Activated T-cell treated with anti-CD3 and anti-CD28 coated beads for 48 hours (primary cell): ENCODE data around the gene ARRDC2.
"Not testable (repeated sequence)": the region's sequence is repeated elsewhere in the genome, so short reads cannot be mapped to it uniquely, and the experiment has no call there.

Source experiments
- DNase-seq: peaks from one replicate; pipeline ENCODE4 v3.0.0-alpha.2; 2020; ENCODE audit warnings: low read depth

The ARRDC2 gene

DNA sequence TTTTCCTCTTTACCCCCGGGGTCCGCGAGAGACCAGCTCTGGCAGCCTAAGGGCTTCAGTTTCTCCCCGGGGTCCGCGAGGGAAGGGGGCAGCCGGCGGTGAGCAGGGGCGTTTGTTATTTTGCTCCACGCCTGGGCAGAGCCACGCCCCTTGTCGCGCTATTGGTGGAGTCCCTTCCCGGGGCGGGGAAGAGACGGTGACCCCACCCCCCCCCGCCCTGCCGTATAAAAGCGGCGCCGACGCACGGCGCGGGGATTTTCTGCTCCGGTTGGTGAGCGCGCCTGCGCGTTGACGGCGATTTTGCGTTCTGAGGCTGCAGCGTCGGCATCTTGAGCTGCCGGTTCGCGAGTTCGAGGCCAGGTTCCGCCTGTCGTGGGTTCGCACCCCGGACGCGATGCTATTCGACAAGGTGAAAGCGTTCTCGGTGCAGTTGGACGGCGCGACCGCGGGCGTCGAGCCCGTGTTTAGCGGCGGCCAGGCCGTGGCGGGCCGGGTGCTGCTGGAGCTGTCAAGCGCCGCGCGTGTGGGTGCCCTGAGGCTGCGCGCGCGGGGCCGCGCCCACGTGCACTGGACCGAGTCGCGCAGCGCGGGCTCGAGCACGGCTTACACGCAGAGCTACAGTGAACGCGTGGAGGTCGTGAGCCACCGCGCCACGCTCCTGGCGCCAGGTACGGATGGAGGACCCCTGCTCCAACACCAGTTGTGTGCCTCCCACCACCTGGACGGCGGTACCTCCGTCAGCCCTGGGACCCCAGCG lies at the start of gene ARRDC2:
ARRDC2 (plus strand) TSS at position 254 of the 757 bp plus-strand sequence; CDS start at position 395, 141 bp downstream.
- peak; percentile 86 for DNase-seq

DNA sequence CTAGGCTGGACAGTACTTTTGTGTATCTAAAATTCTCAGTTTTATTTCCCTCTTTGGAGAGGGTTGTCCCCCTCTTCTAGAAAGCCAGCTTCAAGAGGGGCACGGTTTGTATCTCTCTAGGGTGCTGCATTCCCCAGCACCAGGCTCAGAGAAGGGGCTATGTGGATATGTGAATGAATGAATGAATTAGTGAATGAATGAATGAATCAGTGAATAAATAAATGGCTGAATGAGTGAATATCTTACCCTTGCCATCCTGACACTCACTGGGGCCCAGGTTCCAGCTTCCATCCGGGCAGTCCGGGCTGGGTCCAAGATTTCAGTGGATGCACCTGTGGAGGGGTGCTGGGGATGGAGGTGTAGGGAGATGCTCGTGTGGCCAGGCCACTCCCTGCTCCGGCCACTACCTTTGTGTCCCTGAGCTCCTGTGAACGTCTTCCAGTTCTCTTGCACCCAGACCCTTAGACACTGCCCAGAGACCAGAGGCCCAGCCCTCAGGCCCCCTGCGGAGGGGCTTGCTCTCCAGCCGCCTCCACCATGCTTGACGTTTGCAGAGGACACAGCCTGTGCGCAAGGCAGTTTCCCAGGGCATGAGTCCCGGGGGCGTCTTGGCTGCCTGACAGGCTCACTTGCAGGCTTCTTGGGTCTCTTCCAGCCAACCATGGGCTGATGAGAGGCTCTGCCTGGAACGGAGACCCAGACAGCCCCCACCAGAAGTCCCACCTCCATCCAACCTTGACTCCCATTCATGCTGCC lies 43.9 kb upstream of the ARRDC2 start:
- no peak for DNase-seq

DNA sequence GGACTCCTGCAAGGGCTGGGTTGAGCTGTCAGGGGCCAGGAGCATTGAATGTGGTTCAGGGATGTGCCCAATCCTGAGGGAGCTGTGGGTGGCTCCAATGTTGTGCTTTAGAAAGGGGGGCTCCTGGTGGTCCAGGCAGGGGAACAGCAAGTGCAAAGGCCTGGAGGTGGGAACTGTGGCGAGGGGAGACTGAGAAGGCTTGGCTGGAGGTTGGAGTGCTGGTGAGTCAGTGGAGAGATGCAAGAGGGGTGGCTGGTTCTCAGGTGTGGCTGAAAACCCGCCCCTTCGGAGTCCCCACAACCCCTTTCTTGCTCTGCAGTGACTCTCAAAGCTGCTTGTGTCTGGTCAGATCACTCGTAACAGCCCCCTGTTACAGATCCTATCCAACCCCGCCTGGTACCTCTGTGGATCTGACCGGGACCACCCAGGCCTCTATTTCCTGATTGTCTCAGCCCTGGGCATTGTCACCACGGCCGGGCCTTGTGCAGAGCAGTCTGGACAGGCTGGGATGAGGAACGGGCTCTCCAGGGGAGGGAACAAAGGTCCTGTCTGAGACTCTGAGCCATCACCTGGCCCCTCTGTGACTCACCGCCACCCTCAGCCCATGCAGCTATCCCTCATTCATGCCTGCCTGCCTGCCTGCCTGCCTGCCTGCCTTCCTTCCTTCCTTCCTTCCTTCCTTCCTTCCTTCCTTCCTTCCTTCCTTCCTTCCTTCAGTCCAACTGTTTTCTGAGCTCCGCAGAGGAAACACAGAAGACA lies 42.4 kb upstream of the ARRDC2 start:
- no peak for DNase-seq

DNA sequence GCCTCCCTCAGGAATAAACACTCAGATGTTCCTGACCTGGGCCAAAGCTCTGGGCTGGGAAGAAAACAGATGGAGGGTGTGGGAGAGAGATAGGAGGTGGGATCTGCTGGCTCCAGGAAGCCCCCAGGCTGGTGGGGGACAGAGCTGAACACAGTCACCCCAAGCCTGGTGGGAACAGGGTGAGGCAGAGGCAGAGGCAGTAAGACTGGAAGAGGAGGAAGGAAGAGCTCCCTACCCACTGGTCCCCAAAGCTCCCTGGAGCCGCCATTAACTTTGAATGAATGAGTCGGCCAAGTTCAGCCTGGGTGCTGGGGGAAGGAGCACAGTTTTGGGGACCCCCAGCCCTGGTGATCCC lies 41.9 kb upstream of the ARRDC2 start:
- no peak for DNase-seq

DNA sequence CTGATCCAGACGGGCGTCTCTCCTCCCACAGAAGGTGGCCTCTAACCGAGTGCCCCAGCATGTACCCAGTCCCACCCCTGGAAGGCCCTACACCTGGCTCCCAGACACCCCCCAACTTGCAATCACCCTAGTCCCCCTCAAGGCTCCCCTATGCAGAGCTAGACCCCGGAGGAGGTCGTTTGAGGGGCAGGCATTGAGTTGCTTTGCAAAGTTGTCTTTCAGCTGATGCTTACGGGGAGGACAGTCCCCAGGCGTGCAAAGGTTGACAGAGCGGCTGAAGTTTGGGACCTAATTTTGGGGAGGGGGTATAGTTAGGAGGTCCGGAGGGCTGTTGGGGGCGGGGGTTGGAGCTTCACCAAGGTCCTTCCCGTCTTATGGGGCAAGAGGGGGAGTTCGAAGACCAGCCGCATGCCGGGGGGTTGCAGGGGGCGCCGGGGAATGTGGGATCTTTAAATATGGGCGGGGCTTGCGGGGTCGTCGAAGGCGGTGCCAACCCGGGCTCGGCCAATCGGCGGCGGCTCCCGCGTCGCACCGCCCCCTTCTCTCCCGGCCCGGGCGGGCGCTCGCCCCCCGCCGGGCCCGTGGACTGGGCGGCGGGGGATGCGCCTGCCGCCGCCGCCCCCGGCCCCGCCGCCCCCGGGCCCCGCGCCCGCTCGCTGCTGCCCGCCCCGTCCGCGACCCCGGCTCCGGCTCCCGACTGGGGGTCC lies 41.3 kb upstream of the ARRDC2 start, which contains the start of gene KCNN1:
KCNN1 (plus strand) TSS at position 558 of the 707 bp plus-strand sequence. CDS start 6,782 bp downstream, outside the sequence.
- DNase-seq: no peak

DNA sequence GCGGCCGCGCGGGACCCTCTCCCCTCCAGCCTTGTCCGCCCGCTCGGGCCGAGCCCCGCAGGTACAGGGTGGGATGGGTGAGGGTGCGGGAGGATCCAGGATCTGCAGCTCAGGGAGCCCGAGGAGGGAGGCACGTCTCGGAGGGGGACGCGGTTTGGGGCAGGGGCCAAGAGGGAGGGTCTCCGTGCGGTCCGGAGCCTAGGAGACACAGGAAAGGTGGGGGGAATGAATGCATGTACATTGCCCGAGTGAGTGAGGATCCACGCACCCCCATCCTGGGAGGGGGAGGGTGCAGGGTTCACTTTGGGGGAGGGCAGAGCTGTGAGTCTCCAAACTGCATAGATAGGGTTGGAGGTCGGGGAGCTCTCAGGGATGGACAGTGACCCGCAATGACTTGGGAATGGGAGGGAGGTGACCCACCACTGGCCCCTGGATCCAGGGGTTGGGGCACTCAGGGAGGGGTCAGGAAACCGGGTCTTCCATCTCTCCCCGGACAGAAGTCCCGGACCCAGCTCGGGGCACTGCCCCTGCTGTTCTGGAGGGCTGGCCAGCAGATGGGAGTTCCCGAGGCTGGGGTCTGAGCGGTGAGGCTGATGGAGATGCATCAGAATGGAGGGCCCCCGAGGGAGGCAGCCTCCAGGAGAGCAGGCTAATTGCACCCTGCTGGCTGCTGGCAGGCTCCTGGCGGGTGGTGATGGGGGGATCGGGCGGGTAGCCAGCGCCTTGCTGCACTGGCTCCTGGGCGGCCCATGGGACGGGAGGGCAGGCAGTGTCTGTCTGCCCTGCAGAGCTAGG lies 40.5 kb upstream of the ARRDC2 start:
- no peak for DNase-seq

DNA sequence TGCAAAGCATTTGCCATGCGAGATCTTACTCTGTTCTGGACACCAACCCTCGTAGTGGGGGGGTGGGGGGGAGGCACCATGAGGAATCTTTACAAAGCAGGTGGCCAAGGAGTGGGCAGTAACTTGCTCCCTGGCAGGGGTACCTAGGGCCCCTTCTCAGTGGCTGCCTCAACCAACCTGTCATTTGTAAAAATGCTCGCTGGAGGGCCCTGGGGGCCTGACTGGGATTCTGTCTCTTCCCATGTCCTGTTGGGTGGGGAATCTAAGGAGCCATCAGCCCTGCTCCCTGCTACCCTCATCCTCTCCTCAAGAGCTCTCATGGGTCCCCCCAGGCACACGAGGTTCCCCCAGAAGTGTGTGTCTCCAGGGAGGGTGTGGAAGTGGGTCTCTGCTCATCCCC lies 39.6 kb upstream of the ARRDC2 start:
- no peak for DNase-seq

DNA sequence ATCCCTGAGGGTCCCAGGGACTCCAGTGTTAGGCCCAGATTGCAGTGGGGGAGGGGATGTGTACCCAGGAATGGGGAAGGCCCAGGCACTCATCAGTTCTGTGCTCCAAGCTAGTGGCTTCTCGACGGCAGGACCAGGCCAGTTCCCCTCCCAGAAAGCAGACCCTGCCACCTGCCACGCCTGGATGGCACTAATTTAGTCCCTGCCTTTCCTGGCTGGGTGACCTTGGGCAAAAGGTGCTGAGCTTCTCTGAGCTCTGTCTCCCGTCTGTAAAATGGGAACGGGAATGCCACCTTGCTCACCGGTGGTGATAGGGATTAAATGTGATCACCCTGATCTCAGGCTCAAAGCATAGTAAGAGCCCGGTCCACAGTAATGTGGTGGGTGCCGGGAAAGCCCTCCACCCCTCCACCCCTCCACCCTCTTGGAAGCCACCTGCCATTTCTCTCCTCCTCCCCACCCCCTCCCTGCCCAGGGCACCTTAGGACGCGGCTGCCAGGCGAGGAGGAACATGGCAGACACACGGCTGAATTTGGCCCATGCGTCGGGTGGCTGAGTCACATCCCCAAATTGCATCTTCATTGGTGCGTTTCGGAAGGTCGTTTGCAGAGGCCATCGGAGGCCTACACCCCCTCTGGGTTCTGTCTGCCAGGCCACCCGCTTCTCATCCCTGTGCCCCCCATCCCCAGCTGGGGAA lies 38.7 kb upstream of the ARRDC2 start:
- no peak for DNase-seq

DNA sequence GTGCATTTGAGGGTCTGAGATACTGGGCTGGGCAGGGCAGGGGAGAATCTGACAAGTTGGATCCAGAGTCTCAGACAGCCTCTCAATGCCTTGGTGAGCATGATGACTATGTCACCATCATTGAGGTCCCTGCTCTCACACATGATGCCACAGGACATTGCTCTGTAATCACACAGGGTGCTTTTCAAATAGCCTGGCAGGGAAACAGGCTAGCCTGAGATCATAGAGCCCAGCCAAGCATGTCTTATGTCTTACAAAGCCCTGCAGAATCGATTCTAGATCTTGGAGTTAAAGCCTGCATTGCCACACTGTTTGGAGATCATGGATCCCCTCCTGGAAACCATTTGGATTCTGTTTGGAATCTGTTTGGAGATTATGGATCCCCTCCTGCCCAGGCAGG lies 35.7 kb upstream of the ARRDC2 start:
- no peak for DNase-seq

DNA sequence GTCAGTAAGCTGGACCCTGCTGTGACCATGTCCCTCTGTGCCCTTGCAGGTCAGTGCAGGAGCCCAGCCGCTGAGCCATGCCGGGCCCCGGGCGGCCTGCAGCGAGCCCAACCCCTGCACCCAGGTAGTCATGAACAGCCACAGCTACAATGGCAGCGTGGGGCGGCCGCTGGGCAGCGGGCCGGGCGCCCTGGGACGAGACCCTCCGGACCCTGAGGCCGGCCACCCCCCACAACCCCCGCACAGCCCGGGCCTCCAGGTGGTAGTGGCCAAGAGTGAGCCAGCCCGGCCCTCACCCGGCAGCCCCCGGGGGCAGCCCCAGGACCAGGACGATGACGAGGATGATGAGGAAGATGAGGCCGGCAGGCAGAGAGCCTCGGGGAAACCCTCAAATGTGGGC lies 34.2 kb upstream of the ARRDC2 start:
- DNase-seq: no peak

DNA sequence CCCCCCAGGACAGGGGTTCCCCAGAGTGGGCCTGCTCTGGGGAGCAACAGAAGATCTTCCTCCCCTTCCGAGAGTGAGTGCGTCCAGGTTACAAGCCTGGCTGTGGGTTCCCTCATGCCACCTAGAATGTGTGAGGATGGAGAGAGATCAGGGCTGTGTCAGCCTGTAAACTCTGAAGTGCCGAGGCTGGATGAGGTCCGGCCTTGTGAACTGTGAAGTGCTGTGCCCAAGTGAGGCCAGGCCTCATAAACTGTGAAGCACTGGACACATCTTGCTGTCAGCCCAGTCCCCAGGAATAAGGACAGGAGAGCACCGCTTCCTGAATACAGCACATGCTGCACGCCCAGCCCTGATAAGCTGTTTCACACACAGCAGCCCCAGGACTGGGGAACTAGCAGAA lies 33.4 kb upstream of the ARRDC2 start:
- no peak for DNase-seq

DNA sequence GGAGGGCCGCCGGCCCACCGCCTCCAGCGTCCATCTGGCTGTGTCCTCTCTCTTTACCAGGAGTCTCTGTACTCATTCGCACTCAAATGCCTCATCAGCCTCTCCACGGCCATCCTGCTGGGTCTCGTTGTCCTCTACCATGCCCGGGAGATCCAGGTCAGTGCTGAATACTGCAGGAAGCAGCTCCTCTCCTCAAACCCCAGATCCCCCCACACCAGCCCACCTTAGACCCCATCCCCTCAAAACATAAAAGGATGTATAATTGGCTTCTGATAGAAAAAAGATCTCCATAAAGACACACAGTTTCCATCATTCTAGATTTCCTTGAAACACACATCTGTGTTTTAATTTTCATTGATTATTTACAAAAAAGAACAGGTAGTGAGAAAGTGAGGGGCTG lies 32.9 kb upstream of the ARRDC2 start:
- no peak for DNase-seq

DNA sequence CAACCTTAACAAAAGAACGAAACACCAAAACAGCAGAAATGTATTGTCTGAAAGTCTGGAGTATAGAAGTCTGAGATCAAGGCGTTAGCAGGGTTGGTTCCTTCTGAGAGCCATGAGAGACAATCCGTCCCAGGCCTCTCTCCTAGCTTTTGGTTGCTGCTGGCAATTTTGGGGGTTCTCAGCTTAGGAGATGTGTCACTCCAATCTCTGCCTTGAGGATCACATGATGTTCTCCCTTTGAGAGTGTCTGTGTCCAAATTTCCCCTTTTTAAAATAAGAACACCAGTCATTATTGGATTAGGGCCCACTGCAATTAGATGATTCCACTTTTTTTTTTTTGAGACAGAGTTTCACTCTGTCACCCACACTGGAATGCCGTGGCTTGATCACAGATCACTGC lies 30.9 kb upstream of the ARRDC2 start:
- DNase-seq: no peak

DNA sequence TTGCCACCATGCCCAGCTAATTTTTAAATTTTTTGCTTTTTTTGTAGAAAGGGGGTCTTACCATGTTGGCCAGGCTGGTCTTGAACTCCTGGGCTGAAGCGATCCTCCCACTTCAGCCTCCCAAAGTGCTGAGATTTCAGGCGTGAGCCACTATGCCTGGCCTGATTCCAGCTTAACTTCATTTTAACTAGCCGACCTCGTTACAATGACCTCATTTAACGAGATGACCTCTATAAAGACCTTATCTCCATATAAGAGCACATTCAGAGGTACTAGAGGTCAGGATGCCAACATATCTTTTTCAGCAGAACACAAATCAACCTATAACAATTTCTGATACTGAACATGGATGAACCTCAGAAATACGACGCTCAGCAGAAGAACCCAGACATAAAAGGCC lies 30.5 kb upstream of the ARRDC2 start:
- no peak for DNase-seq

DNA sequence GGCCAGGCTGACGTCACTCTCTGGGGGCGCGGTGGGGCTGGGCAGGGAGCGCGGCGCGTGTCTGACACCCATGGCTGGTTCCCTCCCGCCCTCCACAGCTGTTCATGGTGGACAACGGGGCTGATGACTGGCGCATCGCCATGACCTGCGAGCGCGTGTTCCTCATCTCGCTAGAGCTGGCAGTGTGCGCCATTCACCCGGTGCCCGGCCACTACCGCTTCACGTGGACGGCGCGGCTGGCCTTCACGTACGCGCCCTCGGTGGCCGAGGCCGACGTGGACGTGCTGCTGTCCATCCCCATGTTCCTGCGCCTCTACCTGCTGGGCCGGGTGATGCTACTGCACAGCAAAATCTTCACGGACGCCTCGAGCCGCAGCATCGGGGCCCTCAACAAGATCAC lies 26.4 kb upstream of the ARRDC2 start:
- DNase-seq: no peak

DNA sequence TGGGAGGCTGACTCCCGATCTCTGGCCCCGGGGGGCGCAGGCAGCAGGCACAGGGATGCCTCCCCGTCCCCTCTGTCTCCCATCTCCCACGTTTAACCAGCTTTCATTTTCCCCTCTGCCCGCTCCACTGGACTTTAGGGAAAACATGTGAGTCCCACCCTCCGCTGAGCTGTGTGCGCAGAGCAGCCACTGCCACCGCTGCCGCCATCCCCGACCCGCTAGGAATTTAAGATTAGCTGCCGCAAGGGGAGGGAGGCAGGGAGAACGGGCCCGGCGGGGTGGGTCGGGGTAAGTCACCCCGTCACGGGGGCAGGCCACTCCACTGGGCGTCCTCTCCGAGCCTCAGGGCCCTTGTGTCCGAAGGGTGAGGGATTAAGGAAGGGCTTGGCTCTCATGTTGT lies 25.5 kb upstream of the ARRDC2 start:
- no peak for DNase-seq

DNA sequence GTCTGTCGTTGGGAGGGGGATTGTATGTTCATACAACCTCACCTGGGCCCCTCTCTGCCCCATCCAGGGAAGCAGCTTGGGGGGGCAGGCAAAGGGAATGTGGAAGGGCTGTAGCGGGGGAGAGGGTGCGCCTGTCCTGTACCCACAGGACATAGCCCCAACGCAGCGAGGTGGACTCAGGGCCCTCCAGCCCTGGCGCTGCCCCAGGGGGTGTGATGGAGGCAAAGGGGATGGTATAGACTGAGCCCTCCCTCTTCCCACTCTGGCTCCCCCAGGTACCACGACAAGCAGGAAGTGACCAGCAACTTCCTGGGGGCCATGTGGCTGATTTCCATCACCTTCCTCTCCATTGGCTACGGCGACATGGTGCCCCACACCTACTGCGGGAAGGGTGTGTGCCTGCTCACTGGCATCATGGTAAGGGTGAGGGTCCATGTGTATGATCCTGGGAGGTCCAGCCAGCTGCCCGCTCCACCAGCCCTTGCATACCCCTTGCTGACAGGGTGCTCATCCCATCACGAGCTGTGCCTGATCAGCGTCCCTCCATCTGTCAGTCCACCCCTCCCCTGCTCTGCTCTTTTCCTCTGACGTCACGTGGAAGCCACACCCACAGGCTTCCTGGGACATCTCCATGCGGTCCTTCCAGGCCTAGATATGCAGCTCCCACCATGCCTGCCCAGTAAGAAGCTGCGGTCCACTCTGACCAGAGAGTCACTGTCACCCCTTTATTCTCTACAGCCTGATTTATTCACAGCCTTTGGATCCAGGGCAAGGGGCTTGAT lies 22.7 kb upstream of the ARRDC2 start:
- DNase-seq: no peak

DNA sequence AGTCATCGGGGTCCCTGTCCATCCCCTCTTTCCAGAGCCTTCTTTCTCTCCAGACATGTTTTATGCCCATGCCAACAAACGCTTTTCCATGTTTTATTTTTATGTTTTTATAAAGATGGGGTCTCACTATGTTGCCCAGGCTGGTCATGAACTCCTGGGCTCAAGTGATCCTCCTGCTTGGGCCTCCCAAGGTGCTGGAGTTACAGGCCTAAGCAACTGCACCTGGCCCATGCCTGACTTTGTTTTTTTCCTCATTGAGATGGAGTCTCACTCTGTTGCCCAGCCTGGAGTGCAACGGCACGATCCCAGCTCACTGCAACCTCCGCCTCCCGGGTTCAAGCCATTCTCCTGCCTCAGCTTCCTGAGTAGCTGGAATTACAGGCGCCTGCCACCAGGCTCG lies 21.4 kb upstream of the ARRDC2 start:
- not testable (repeated sequence) for DNase-seq

DNA sequence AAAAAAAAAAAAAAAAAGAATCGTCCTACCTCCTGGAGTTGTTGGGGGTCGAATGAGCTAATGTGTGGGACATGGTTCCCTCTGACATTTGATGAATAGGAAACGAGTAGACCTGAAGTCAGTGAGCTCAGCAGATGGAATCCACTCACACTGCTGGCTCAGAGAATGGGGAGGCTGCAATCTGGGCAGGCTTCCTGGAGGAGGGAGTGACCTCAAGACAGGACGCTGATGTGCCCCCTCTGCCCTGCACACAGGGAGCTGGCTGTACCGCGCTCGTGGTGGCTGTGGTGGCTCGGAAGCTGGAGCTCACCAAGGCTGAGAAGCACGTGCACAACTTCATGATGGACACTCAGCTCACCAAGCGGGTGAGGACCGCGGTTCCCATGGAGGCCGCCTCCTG lies 19.8 kb upstream of the ARRDC2 start:
- DNase-seq: no peak
